Esophagus squamous epithelium (tissue), 5 donors: ENCODE measurements around the gene H6PD. TPM values are rescaled to one million over a fixed set of nuclear protein-coding genes. Genes with fewer than 3 reads are reported as not detected.

Experiments
- DNase-seq: peaks from one replicate; lab custom pipeline; 2025; lab: John Stamatoyannopoulos, UW
- H3K27ac ChIP-seq, 4 donors: fragments of 200-600 bp; sonication (generic); one replicate each; pipeline ENCODE4 v1.5.1; 2016 to 2019; ENCODE audit warnings: mild to moderate bottlenecking in 1 of 4
- H3K27me3 ChIP-seq, 4 donors: fragments of 200-600 bp; sonication (generic); 1 replicate in 3 of 4; 2 replicates in 1 of 4; pipeline versions ENCODE4 v1.5.1 to v1.6.0; 2017 to 2021; ENCODE audit warnings: antibody characterized with exemption in 1 of 4
- H3K36me3 ChIP-seq, 3 donors: fragments of 200-600 bp; sonication (generic); one replicate each; pipeline ENCODE4 v1.5.1; 2016 to 2019
- H3K4me1 ChIP-seq, 3 donors: fragments of 200-600 bp; sonication (generic); one replicate each; pipeline ENCODE4 v1.5.1; 2017 to 2019
- H3K4me3 ChIP-seq, 4 donors: fragments of 200-600 bp; sonication (generic); 1 replicate in 3 of 4; 2 replicates in 1 of 4; pipeline ENCODE4 v1.5.1; 2016 to 2019; ENCODE audit warnings: mild to moderate bottlenecking in 2 of 4, moderate library complexity in 1 of 4
- H3K9me3 ChIP-seq, 3 donors: fragments of 200-600 bp; sonication (generic); one replicate each; pipeline ENCODE4 v1.5.1; 2016 to 2019
- CTCF ChIP-seq, 6 experiments: fragments of 450-650 bp in 4 of 6; fragments of 200-600 bp in 2 of 6; sonication (generic) in 2 of 6; IDR thresholded peaks; one replicate each; pipeline ENCODE4 v1.5.1; 2016 to 2019; ENCODE audit warnings: antibody characterized with exemption in 6 of 6, mild to moderate bottlenecking in 4 of 6, moderate library complexity in 4 of 6
- POLR2A ChIP-seq, 4 donors: fragments of 450-650 bp; IDR thresholded peaks; one replicate each; pipeline ENCODE4 v1.6.1; 2017; ENCODE audit warnings: antibody characterized with exemption in 4 of 4, mild to moderate bottlenecking in 4 of 4, moderate library complexity in 3 of 4
- WGBS, 2 donors: methylation state at CpG; one replicate each; pipeline ENCODE4 v1.1.5; 2018; 5-methylcytosine and 5-hydroxymethylcytosine counted together
- intact Hi-C: fragments of 100-400 bp; cut with DNase I; formaldehyde crosslinking; loops from one replicate; pipeline ENCODE4 v1.15.0; 2022
- total RNA-seq, 4 donors: library from RNA; depleted of rRNA; stranded (reverse); fragments of >200 nt; gene quantifications; one replicate each; pipeline ENCODE4 v1.1.0, GENCODE V29; 2016
- donor health status: DM: yes; HTN: yes; CAD: no.

The H6PD gene
- total RNA-seq, 4 donors from 2014 or later, result 10.6 to 35.5 (median 18.7) TPM

- intact Hi-C loops, result no loop called here
- Histone ChIP-seq H3K9me3 (no peaks in the 10 kb centered on the region), H3K4me3 (peak overlapping the region in 1 of 4 donors; percentile 32), H3K4me1 (peaks cover 8 to 50% (median 26%) of the 10 kb centered on the region in 3 donors), H3K36me3 (no peaks in the 10 kb centered on the region), H3K27me3 (peaks cover 0 to 48% (median 0%) of the 10 kb centered on the region in 4 donors), H3K27ac (peak overlapping the region in 3 of 4 donors; percentile 31 to 74 (median 52))
- no peak for DNase-seq
- WGBS, 2 donors, result 9 to 18% methylated on average over 22 to 26 of the region's 31 CpGs
- TF ChIP-seq CTCF (IDR thresholded peaks at IDR 0.05), result peak; percentile 75 to 87 (median 82)
- TF ChIP-seq POLR2A (IDR thresholded peaks at IDR 0.05), result no peak
Observed at GRCh38 chr1:9196129-9197040, 38.2 kb upstream of the H6PD start.

- Histone ChIP-seq H3K4me1 (peaks cover 8 to 61% (median 35%) of the 10 kb centered on the region in 3 donors), H3K4me3 (peak overlapping the region in 1 of 4 donors; percentile 3)
- DNase-seq, result no peak
Observed at GRCh38 chr1:9197186-9198099, 37.1 kb upstream of the H6PD start.

GRCh38 chr1:9198538-9199361 lies 35.8 kb upstream of the H6PD start:
- peaks cover 0 to 72% (median 0%) of the 10 kb centered on the region in 4 donors for H3K27me3 ChIP-seq
- no peak for TF ChIP-seq POLR2A (IDR thresholded peaks at IDR 0.05)
- TF ChIP-seq CTCF (IDR thresholded peaks at IDR 0.05), result peak in 3 of 6 experiments; percentile 26 to 30 (median 27)
- H3K4me3 ChIP-seq, result peak overlapping the region in 3 of 4 donors; percentile 2 to 46 (median 23)
- no peaks in the 10 kb centered on the region for H3K9me3 ChIP-seq
- no peak for DNase-seq
- H3K27ac ChIP-seq, result no peak overlapping the region
- 46 to 51% methylated on average over 12 to 13 of the region's 54 CpGs for WGBS, 2 donors
- intact Hi-C loops, result no loop called here
- H3K4me1 ChIP-seq, result peaks cover 8 to 69% (median 38%) of the 10 kb centered on the region in 3 donors
- H3K36me3 ChIP-seq, result no peaks in the 10 kb centered on the region

More at GRCh38 chr1:9197186-9198099, 37.1 kb upstream of the H6PD start:
- H3K36me3 ChIP-seq, result no peaks in the 10 kb centered on the region
- no peaks in the 10 kb centered on the region for H3K9me3 ChIP-seq
- intact Hi-C loops, result no loop called here
- TF ChIP-seq POLR2A (IDR thresholded peaks at IDR 0.05) (no peak), CTCF (IDR thresholded peaks at IDR 0.05) (no peak)
- H3K27ac ChIP-seq, result peak overlapping the region in 1 of 4 donors; percentile 52
- peaks cover 0 to 59% (median 0%) of the 10 kb centered on the region in 4 donors for H3K27me3 ChIP-seq
- 83 to 86% methylated on average over 14 to 17 of the region's 22 CpGs for WGBS, 2 donors

GRCh38 chr1:9200441-9200840 lies 34.1 kb upstream of the H6PD start:
- TF ChIP-seq CTCF (IDR thresholded peaks at IDR 0.05) (no peak), POLR2A (IDR thresholded peaks at IDR 0.05) (no peak)
- 31 to 37% methylated on average over 7 of the region's 7 CpGs for WGBS, 2 donors
- peaks cover 8 to 69% (median 38%) of the 10 kb centered on the region in 3 donors for H3K4me1 ChIP-seq
- H3K27ac ChIP-seq, result no peak overlapping the region
- peaks cover 0 to 88% (median 0%) of the 10 kb centered on the region in 4 donors for H3K27me3 ChIP-seq
- intact Hi-C loops, result no loop called here
- DNase-seq, result no peak
- no peaks in the 10 kb centered on the region for H3K9me3 ChIP-seq
- no peaks in the 10 kb centered on the region for H3K36me3 ChIP-seq
- H3K4me3 ChIP-seq, result no peak overlapping the region
